CD4-positive, alpha-beta T cell treated with Interleukin-6 for 4 hours (primary cell): Measurements from ENCODE around the gene IKZF4.
A peak's percentile ranks its signal among the peaks of the same experiment; 100 is the strongest.

ENCODE experiments used
- DNase-seq: peaks from one replicate; pipeline ENCODE4 v3.0.0-alpha.2; 2020; ENCODE audit warnings: mixed read lengths

The IKZF4 gene

DNA sequence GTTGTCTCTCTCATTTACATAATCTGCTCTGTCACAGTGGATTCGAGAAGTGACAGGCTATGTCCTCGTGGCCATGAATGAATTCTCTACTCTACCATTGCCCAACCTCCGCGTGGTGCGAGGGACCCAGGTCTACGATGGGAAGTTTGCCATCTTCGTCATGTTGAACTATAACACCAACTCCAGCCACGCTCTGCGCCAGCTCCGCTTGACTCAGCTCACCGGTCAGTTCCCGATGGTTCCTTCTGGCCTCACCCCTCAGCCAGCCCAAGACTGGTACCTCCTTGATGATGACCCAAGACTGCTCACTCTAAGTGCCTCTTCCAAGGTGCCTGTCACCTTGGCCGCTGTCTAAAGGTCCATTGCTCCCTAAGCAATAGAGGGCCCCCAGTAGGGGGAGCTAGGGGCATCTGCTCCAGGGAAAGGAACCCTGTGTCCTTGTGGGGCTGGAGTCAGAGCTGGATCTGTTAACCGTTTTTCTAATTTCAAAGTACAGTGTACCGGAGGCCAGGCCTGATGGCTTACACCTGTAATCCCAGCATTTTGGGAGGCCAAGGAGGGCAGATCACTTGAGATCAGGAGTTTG lies 64.2 kb downstream of the IKZF4 start:
- DNase-seq = peak; percentile 45

GRCh38 chr12:56086096-56086495 lies 65.3 kb downstream of the IKZF4 start:
- no peak for DNase-seq

- DNase-seq = no peak
These were observed 65.8 kb downstream of the IKZF4 start for GRCh38 chr12:56086608-56087007.

GRCh38 chr12:56087220-56087619 lies 66.4 kb downstream of the IKZF4 start:
- no peak for DNase-seq
